ENCODE measurements around the gene ARHGAP6.

- no peak for TF ChIP-seq SNAI2 (CRISPR knock-in tag; IDR thresholded peaks at IDR 0.05)
- no peak for TF ChIP-seq CSRNP3 (CRISPR knock-in tag; IDR thresholded peaks at IDR 0.05)
- no peak for TF ChIP-seq RARB (CRISPR knock-in tag; IDR thresholded peaks at IDR 0.05)
- no peak for TF ChIP-seq ZFP3 (CRISPR knock-in tag; IDR thresholded peaks at IDR 0.05)
- TF ChIP-seq ARNTL (CRISPR knock-in tag; IDR thresholded peaks at IDR 0.05; ENCODE audit: borderline replicate concordance, low read depth), result no peak
- no peak for TF ChIP-seq ISL1 (CRISPR knock-in tag; IDR thresholded peaks at IDR 0.05)
- TF ChIP-seq CREB5 (CRISPR knock-in tag; IDR thresholded peaks at IDR 0.05; ENCODE audit: low read depth), result no peak
- no peak for TF ChIP-seq OSR1 (CRISPR knock-in tag; IDR thresholded peaks at IDR 0.05)
- no peak for TF ChIP-seq ZNF70 (CRISPR knock-in tag; IDR thresholded peaks at IDR 0.05)
- no peak for TF ChIP-seq PATZ1 (CRISPR knock-in tag; IDR thresholded peaks at IDR 0.05; ENCODE audit: borderline replicate concordance)
- no peak for TF ChIP-seq GLIS3 (CRISPR knock-in tag; IDR thresholded peaks at IDR 0.05)
- TF ChIP-seq BACH2 (CRISPR knock-in tag; IDR thresholded peaks at IDR 0.05; ENCODE audit: borderline replicate concordance), result no peak
- no peak for TF ChIP-seq ZNF8 (CRISPR knock-in tag; IDR thresholded peaks at IDR 0.05)
- TF ChIP-seq POU6F1 (CRISPR knock-in tag; IDR thresholded peaks at IDR 0.05; ENCODE audit: borderline replicate concordance, low read depth), result no peak
Measured at GRCh38 chrX:11446949-11447348, 218.8 kb downstream of the ARHGAP6 start.
